HL-60 (cell line): ENCODE data around the gene SLC25A26.
"Not testable (repeated sequence)": the region's sequence is repeated elsewhere in the genome, so short reads cannot be mapped to it uniquely, and the experiment has no call there.

Source experiments
- DNase-seq, 2 experiments: peaks; one replicate each; pipeline ENCODE4 v3.0.0-alpha.2; 2010 to 2020; ENCODE audit warnings: low read depth in 1 of 2, low spot score in 1 of 2
- H3K27ac ChIP-seq: fragments of 250-450 bp; sonication (Bioruptor Pico); replicated peaks from 2 replicates; pipeline ENCODE4 v1.5.1; 2020; ENCODE audit warnings: mild to moderate bottlenecking, moderate library complexity
- H3K27me3 ChIP-seq: fragments of 250-450 bp; sonication (Bioruptor Pico); 2 replicates; pipeline ENCODE4 v1.5.1; 2021; ENCODE audit warnings: mild to moderate bottlenecking, moderate library complexity; ENCODE audit not compliant: insufficient read depth, poor library complexity, severe bottlenecking
- H3K4me3 ChIP-seq: replicated peaks from 2 replicates; pipeline ENCODE4 v1.5.1; 2011; ENCODE audit warnings: mild to moderate bottlenecking, control low read depth, low read length; ENCODE audit not compliant: insufficient read depth
- CTCF ChIP-seq: IDR thresholded peaks from one replicate; pipeline ENCODE4 v1.5.1; 2011; ENCODE audit warnings: low read length, control low read depth, inconsistent platforms; ENCODE audit not compliant: insufficient read depth
- GABPA ChIP-seq: IDR thresholded peaks from 2 replicates; pipeline ENCODE4 v1.6.1; 2012; ENCODE audit warnings: low read depth
- POLR2AphosphoS5 ChIP-seq: IDR thresholded peaks from 2 replicates; pipeline ENCODE4 v1.6.1; 2012; ENCODE audit warnings: low read depth
- SPI1 ChIP-seq: IDR thresholded peaks from 2 replicates; pipeline ENCODE4 v1.6.1; 2012; ENCODE audit warnings: low read depth, mild to moderate bottlenecking, borderline replicate concordance
- TF ChIP-seq, protein P1 (sequence below): IDR thresholded peaks from 2 replicates; pipeline ENCODE4 v1.6.1; 2012; ENCODE audit warnings: low read depth; ENCODE audit not compliant: insufficient replicate concordance

The SLC25A26 gene

GRCh38 chr3:66279168-66279567, 58.4 kb downstream of the SLC25A26 start:
- Histone ChIP-seq H3K27ac (no peak overlapping the region), H3K4me3 (no peak overlapping the region), H3K27me3 (no peaks in the 10 kb centered on the region)
- no peak for DNase-seq
- TF ChIP-seq, protein P1, sequence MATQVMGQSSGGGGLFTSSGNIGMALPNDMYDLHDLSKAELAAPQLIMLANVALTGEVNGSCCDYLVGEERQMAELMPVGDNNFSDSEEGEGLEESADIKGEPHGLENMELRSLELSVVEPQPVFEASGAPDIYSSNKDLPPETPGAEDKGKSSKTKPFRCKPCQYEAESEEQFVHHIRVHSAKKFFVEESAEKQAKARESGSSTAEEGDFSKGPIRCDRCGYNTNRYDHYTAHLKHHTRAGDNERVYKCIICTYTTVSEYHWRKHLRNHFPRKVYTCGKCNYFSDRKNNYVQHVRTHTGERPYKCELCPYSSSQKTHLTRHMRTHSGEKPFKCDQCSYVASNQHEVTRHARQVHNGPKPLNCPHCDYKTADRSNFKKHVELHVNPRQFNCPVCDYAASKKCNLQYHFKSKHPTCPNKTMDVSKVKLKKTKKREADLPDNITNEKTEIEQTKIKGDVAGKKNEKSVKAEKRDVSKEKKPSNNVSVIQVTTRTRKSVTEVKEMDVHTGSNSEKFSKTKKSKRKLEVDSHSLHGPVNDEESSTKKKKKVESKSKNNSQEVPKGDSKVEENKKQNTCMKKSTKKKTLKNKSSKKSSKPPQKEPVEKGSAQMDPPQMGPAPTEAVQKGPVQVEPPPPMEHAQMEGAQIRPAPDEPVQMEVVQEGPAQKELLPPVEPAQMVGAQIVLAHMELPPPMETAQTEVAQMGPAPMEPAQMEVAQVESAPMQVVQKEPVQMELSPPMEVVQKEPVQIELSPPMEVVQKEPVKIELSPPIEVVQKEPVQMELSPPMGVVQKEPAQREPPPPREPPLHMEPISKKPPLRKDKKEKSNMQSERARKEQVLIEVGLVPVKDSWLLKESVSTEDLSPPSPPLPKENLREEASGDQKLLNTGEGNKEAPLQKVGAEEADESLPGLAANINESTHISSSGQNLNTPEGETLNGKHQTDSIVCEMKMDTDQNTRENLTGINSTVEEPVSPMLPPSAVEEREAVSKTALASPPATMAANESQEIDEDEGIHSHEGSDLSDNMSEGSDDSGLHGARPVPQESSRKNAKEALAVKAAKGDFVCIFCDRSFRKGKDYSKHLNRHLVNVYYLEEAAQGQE: no peak
- no peak for TF ChIP-seq CTCF
- TF ChIP-seq GABPA: no peak
- no peak for TF ChIP-seq POLR2AphosphoS5
- TF ChIP-seq SPI1: no peak

GRCh38 chr3:66280304-66280703, 59.5 kb downstream of the SLC25A26 start:
- H3K27ac ChIP-seq: no peak overlapping the region
- TF ChIP-seq SPI1: no peak
- TF ChIP-seq, protein P1: no peak
- no peak for TF ChIP-seq POLR2AphosphoS5
- TF ChIP-seq CTCF: no peak
- TF ChIP-seq GABPA: no peak
- no peak overlapping the region for H3K4me3 ChIP-seq
- H3K27me3 ChIP-seq: no peaks in the 10 kb centered on the region
- DNase-seq: no peak

- H3K27ac ChIP-seq, H3K4me3 ChIP-seq, DNase-seq, H3K27me3 ChIP-seq: not testable (repeated sequence)
Observed at GRCh38 chr3:66291922-66292321, 71.1 kb downstream of the SLC25A26 start.

DNA sequence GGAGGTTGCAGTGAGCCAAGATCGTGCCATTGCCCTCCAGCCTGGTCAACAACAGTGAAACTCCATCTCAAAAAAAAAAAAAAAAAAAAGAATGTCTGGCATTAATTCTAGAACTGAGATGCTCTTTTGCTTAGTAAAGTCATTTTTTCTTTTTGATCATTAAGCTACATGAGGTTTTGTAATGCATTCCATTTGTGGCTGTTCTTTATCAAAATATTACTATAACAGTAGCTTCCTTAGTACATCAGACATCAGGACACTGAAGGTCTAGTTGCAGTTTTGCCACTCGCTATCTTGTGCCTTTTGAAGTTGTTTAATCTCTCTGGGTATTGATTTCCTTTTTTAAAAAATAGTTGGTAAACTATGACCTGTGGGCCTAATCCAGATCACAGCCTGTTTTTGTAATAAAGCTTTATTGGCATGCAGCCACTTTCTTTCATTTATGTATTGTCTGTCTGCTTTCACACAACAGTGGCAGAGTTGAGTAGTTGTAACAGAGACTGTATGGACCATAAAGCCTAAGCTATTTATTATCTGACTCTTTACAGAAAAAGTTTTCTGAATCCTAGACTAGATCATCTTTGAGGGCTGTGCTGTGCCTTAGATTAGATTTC, 76.6 kb downstream of the SLC25A26 start:
- no peak overlapping the region for H3K4me3 ChIP-seq
- DNase-seq: no peak
- no peak for TF ChIP-seq GABPA
- TF ChIP-seq, protein P1: no peak
- no peak for TF ChIP-seq POLR2AphosphoS5
- no peak for TF ChIP-seq CTCF
- no peak for TF ChIP-seq SPI1
- H3K27me3 ChIP-seq: no peaks in the 10 kb centered on the region
- H3K27ac ChIP-seq: no peak overlapping the region
